Tibial artery (tissue), 4 donors: Measurements from ENCODE around the gene CHST11.
"Not testable (repeated sequence)": the region's sequence is repeated elsewhere in the genome, so short reads cannot be mapped to it uniquely, and the experiment has no call there.

Experiments used
- DNase-seq, 2 donors: peaks; one replicate each; pipeline ENCODE4 v3.0.0-alpha.2; 2019
- H3K27ac ChIP-seq, 2 donors: fragments of 200-600 bp; sonication (generic) in 1 of 2; 1 replicate in 1 of 2; 2 replicates in 1 of 2; pipeline ENCODE4 v1.5.1; 2018 to 2019; ENCODE audit warnings: mild to moderate bottlenecking in 1 of 2
- H3K27me3 ChIP-seq, 2 donors: fragments of 200-600 bp; sonication (generic) in 1 of 2; one replicate each; pipeline versions ENCODE4 v1.5.1 to v1.6.0; 2016 to 2019
- H3K36me3 ChIP-seq, 3 donors: fragments of 200-600 bp; sonication (generic) in 2 of 3; one replicate each; pipeline ENCODE4 v1.5.1; 2016 to 2019; ENCODE audit warnings: mild to moderate bottlenecking in 2 of 3
- H3K4me1 ChIP-seq, 4 donors: fragments of 200-600 bp; sonication (generic) in 2 of 4; 1 replicate in 3 of 4; 2 replicates in 1 of 4; pipeline ENCODE4 v1.5.1; 2016 to 2019
- H3K4me3 ChIP-seq, 2 donors: fragments of 200-600 bp; sonication (generic) in 1 of 2; 1 replicate in 1 of 2; 2 replicates in 1 of 2; pipeline ENCODE4 v1.5.1; 2018 to 2019; ENCODE audit warnings: mild to moderate bottlenecking in 2 of 2
- H3K9me3 ChIP-seq, 3 donors: fragments of 200-600 bp; sonication (generic) in 1 of 3; one replicate each; pipeline ENCODE4 v1.5.1; 2016 to 2019
- CTCF ChIP-seq, 2 experiments: fragments of 200-600 bp in 1 of 2; fragments of 450-650 bp in 1 of 2; IDR thresholded peaks; one replicate each; pipeline ENCODE4 v1.5.1; 2017 to 2019; ENCODE audit warnings: antibody characterized with exemption in 2 of 2, mild to moderate bottlenecking in 1 of 2, moderate library complexity in 1 of 2
- intact Hi-C: fragments of 100-400 bp; cut with DNase I; formaldehyde crosslinking; loops from one replicate; pipeline ENCODE4 v1.15.0; 2023; ENCODE audit warnings: low total_unique reads

CHST11 gene

GRCh38 chr12:104611671-104612070 lies 154.9 kb downstream of the CHST11 start:
- no peak overlapping the region for H3K4me3 ChIP-seq
- no peaks in the 10 kb centered on the region for H3K36me3 ChIP-seq
- H3K27me3 ChIP-seq, result no peaks in the 10 kb centered on the region
- no peaks in the 10 kb centered on the region for H3K9me3 ChIP-seq
- no peak for TF ChIP-seq CTCF (IDR thresholded peaks at IDR 0.05)
- DNase-seq, result peak in 1 of 2 donors; percentile 11
- intact Hi-C loops, result no loop called here
- no peak overlapping the region for H3K27ac ChIP-seq
- peaks cover 0 to 13% (median 3%) of the 10 kb centered on the region in 4 donors for H3K4me1 ChIP-seq

GRCh38 chr12:104613372-104613771 lies 156.6 kb downstream of the CHST11 start:
- intact Hi-C loops, H3K36me3 ChIP-seq, H3K27ac ChIP-seq, H3K27me3 ChIP-seq, H3K4me3 ChIP-seq, DNase-seq, H3K9me3 ChIP-seq: not testable (repeated sequence)
- peaks cover 0 to 13% (median 3%) of the 10 kb centered on the region in 4 donors for H3K4me1 ChIP-seq

GRCh38 chr12:104615048-104615561 lies 158.4 kb downstream of the CHST11 start:
- Histone ChIP-seq H3K27me3 (no peaks in the 10 kb centered on the region), H3K9me3 (no peaks in the 10 kb centered on the region), H3K36me3 (no peaks in the 10 kb centered on the region), H3K27ac (peak overlapping the region; percentile 52 to 55), H3K4me3 (no peak overlapping the region), H3K4me1 (peaks cover 0 to 22% (median 6%) of the 10 kb centered on the region in 4 donors)
- TF ChIP-seq CTCF (IDR thresholded peaks at IDR 0.05), result no peak
- intact Hi-C loops, result no loop called here
- peak; percentile 54 to 77 for DNase-seq

- H3K4me1 ChIP-seq, result peaks cover 0 to 36% (median 12%) of the 10 kb centered on the region in 4 donors
- TF ChIP-seq CTCF (IDR thresholded peaks at IDR 0.05), result no peak
- intact Hi-C loops, result no loop called here
- H3K27me3 ChIP-seq, result no peaks in the 10 kb centered on the region
- no peak overlapping the region for H3K27ac ChIP-seq
- no peaks in the 10 kb centered on the region for H3K9me3 ChIP-seq
- H3K4me3 ChIP-seq, result no peak overlapping the region
- H3K36me3 ChIP-seq, result no peaks in the 10 kb centered on the region
- DNase-seq, result no peak
Observed at GRCh38 chr12:104618691-104619090, 161.9 kb downstream of the CHST11 start.

- H3K4me1 ChIP-seq, result peaks cover 0 to 36% (median 12%) of the 10 kb centered on the region in 4 donors
- no peaks in the 10 kb centered on the region for H3K9me3 ChIP-seq
- intact Hi-C loops, result no loop called here
- H3K36me3 ChIP-seq, result no peaks in the 10 kb centered on the region
- no peak overlapping the region for H3K4me3 ChIP-seq
- DNase-seq, result no peak
- H3K27me3 ChIP-seq, result no peaks in the 10 kb centered on the region
- no peak for TF ChIP-seq CTCF (IDR thresholded peaks at IDR 0.05)
- H3K27ac ChIP-seq, result no peak overlapping the region
Observed at GRCh38 chr12:104619305-104619704, 162.6 kb downstream of the CHST11 start.

- intact Hi-C loops, result no loop called here
- H3K27me3 ChIP-seq, result no peaks in the 10 kb centered on the region
- DNase-seq, result no peak
- H3K9me3 ChIP-seq, result no peaks in the 10 kb centered on the region
- peaks cover 0 to 26% (median 10%) of the 10 kb centered on the region in 4 donors for H3K4me1 ChIP-seq
- H3K4me3 ChIP-seq, result no peak overlapping the region
- peak overlapping the region; percentile 44 to 61 for H3K27ac ChIP-seq
- TF ChIP-seq CTCF (IDR thresholded peaks at IDR 0.05), result no peak
- H3K36me3 ChIP-seq, result no peaks in the 10 kb centered on the region
Observed at GRCh38 chr12:104620837-104621531, 164.2 kb downstream of the CHST11 start.
